AG04450 (cell line): Measurements from ENCODE around the gene LEO1. TPM values are rescaled to one million over a fixed set of nuclear protein-coding genes. Genes with fewer than 3 reads are reported as not detected.

Source experiments
- CTCF ChIA-PET: fragments of 300-600, 350-600 bp; formaldehyde crosslinking; extraction: SDS; loops from one replicate; lab custom pipeline; 2022; ENCODE audit warnings: antibody characterized with exemption, inconsistent platforms; lab: Charles Lee
- POLR2A ChIA-PET: fragments of 350-600 bp; formaldehyde crosslinking; extraction: SDS; loops from one replicate; lab custom pipeline; 2021; ENCODE audit warnings: antibody characterized with exemption, inconsistent platforms; lab: Yijun Ruan, JAX
- DNase-seq: peaks from one replicate; pipeline ENCODE4 v3.0.0-alpha.2; 2011; ENCODE audit warnings: low read depth, low spot score
- H3K27ac ChIP-seq: one replicate; pipeline ENCODE4 v1.5.1; 2012; ENCODE audit warnings: low read depth, low read length, control low read depth
- H3K27me3 ChIP-seq: one replicate; pipeline ENCODE4 v1.6.0; 2012; ENCODE audit warnings: low read length; ENCODE audit not compliant: control insufficient read depth, insufficient read depth
- H3K4me3 ChIP-seq: 2 replicates; pipeline ENCODE4 v1.5.1; 2011; ENCODE audit warnings: mild to moderate bottlenecking, low read depth, low read length, control low read depth
- H3K9me3 ChIP-seq: 2 replicates; pipeline ENCODE4 v1.5.1; 2012; ENCODE audit warnings: low read length; ENCODE audit not compliant: control insufficient read depth, insufficient read depth
- CTCF ChIP-seq: IDR thresholded peaks from 2 replicates; pipeline ENCODE4 v1.5.1; 2011; ENCODE audit warnings: low read depth, low read length, control low read depth, inconsistent platforms
- polyA plus RNA-seq: library from polyadenylated mRNA; depleted of rRNA; stranded (reverse); fragments of >200 nt; gene quantifications from 2 replicates; pipeline ENCODE4 v1.2.3, GENCODE V29; 2011

LEO1 gene
- polyA plus RNA-seq, 1 experiment: 8.0 TPM

- ChIA-PET CTCF (interaction anchor here (0.7 to 3.4 kb wide), 6 partner anchors 83 to 259 kb away, joined by 3 to 16 read pairs (median 4); no protein-coding TSS in a partner anchor), POLR2A (interaction anchor here (0.5 kb wide), 1 partner anchor 77 kb away, joined by 3 read pairs; no protein-coding TSS in a partner anchor)
- DNase-seq: no peak
These were observed 1.3 kb downstream of the LEO1 start for GRCh38 chr15:51970132-51970817.

DNA sequence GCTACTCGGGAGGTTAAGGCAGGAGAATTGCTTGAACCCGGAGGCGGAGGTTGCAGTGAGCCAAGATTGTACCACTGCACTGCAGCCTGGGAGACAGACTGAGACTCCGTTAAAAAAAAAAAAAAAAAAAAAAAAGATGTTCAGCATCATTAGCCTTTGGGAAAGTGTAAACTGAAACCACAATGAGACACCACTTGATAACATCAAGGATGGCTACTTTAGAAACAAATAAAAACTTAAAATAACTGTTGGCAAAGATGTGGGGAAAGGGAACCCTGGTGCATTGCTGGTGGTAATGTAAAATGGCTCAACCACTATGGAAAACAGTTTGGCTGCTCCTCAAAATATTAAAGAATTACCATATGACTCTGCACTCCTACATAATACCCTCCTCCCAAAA, 1.9 kb downstream of the LEO1 start:
- TF ChIP-seq CTCF: no peak
- ChIA-PET CTCF (no interaction called here), POLR2A (no interaction called here)
- no peak for DNase-seq
- Histone ChIP-seq H3K4me3 (no peak overlapping the region; the same call in 1 of the 2 replicates), H3K9me3 (peaks cover 13% of the 10 kb centered on the region), H3K27me3 (no peaks in the 10 kb centered on the region), H3K27ac (no peak overlapping the region)

More at GRCh38 chr15:51970132-51970817, 1.3 kb downstream of the LEO1 start:
- peaks cover 13% of the 10 kb centered on the region for H3K9me3 ChIP-seq
- peak overlapping the region; percentile 96 for H3K4me3 ChIP-seq
- TF ChIP-seq CTCF: no peak
- H3K27me3 ChIP-seq: no peaks in the 10 kb centered on the region
- no peak overlapping the region for H3K27ac ChIP-seq

- ChIA-PET CTCF (no interaction called here), POLR2A (no interaction called here)
- Histone ChIP-seq H3K9me3 (peaks cover 13% of the 10 kb centered on the region), H3K27ac (no peak overlapping the region), H3K27me3 (no peaks in the 10 kb centered on the region), H3K4me3 (no peak overlapping the region)
- TF ChIP-seq CTCF: no peak
- no peak for DNase-seq
These were observed 4.0 kb downstream of the LEO1 start for GRCh38 chr15:51967583-51967982.

DNA sequence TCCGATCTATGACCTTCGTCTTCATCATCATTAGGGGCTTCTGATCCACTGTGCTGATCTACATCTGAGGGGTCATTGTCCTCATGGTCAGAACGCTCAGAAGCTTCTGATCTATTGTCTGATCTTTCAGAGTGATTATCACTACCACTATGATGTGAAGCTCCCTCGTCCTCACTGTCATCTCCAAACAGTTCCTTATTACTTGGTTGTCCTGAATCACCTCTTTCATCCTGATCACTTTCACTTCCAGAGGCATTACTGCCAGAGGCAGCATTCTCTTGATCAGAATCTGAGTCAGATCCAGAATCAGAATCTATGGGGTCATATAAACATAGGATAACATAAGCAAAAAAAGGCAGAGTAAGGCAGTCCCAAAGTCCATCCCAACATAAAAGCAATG, 5.4 kb downstream of the LEO1 start:
- POLR2A ChIA-PET: no interaction called here
- no peak overlapping the region for H3K27ac ChIP-seq
- CTCF ChIA-PET: no interaction called here
- TF ChIP-seq CTCF: no peak
- peaks cover 13% of the 10 kb centered on the region for H3K9me3 ChIP-seq
- no peak overlapping the region for H3K4me3 ChIP-seq
- no peak for DNase-seq
- H3K27me3 ChIP-seq: no peaks in the 10 kb centered on the region

DNA sequence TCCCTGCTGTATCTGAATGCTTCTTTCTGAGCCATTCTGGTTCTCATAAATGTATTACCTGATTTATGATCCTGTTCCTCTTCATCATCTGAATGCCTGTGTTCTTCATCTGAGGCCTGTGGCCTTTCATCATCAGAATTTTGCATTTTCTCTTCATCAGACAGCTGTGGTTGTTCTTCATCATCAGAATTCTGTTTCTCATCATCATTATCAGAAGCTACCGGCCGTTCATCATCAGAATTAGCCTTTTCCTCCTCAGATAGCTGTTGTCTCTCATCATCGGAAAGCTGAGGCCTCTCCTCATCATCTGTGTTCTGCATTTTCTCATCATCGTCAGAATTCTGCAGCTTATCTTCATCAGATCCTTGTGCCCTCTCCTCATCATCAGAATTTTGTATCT, 5.9 kb downstream of the LEO1 start:
- H3K4me3 ChIP-seq: no peak overlapping the region
- peaks cover 13% of the 10 kb centered on the region for H3K9me3 ChIP-seq
- no peak overlapping the region for H3K27ac ChIP-seq
- TF ChIP-seq CTCF: no peak
- CTCF ChIA-PET: no interaction called here
- no peaks in the 10 kb centered on the region for H3K27me3 ChIP-seq
- POLR2A ChIA-PET: no interaction called here
- no peak for DNase-seq
